ENCODE measurements around the gene CYB561D2. TPM values are rescaled to one million over a fixed set of nuclear protein-coding genes. Genes with fewer than 3 reads are reported as not detected.

Gene CYB561D2
- polyA plus RNA-seq, 2 donors, result 12.8 to 21.8 TPM

DNA sequence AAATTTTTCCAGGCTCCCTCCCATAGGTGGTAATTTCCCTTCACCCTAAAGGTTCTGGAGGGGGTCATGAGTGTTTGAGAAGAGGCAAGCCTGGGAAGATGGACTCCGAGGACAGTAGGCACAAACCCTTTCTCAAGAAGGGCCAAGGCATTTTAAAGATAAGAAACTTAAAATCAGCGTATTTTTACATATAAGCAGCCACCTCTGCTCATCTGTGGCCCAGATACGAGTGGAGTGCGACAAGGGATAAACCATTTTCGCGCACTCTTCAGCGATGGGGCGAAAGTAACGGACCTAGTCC is 10.6 kb upstream of the CYB561D2 start:
- 22 to 23% methylated on average over 9 of the region's 9 CpGs for WGBS, 2 donors
- no peaks in the 10 kb centered on the region for H3K36me3 ChIP-seq (ENCODE audit: control insufficient read depth in 2 of 2, insufficient read depth in 2 of 2, low read length in 1 of 2)
- peak overlapping the region; percentile 40 to 58 for H3K4me3 ChIP-seq (ENCODE audit: low read depth in 1 of 2, low read length in 2 of 2)
- no peaks in the 10 kb centered on the region for H3K9me3 ChIP-seq (ENCODE audit: control insufficient read depth in 2 of 2, insufficient read depth in 1 of 2, low read depth in 1 of 2, low read length in 1 of 2)
- H3K27ac ChIP-seq (ENCODE audit: low read depth in 2 of 2, low read length in 1 of 2), result peak overlapping the region; percentile 78 to 79
- H3K27me3 ChIP-seq (ENCODE audit: control insufficient read depth in 1 of 2, insufficient read depth in 2 of 2, low read length in 2 of 2), result no peaks in the 10 kb centered on the region
- H3K4me1 ChIP-seq (ENCODE audit: control insufficient read depth in 2 of 2, insufficient read depth in 2 of 2, low read length in 1 of 2), result peaks cover 12 to 22% of the 10 kb centered on the region in 2 donors

DNA sequence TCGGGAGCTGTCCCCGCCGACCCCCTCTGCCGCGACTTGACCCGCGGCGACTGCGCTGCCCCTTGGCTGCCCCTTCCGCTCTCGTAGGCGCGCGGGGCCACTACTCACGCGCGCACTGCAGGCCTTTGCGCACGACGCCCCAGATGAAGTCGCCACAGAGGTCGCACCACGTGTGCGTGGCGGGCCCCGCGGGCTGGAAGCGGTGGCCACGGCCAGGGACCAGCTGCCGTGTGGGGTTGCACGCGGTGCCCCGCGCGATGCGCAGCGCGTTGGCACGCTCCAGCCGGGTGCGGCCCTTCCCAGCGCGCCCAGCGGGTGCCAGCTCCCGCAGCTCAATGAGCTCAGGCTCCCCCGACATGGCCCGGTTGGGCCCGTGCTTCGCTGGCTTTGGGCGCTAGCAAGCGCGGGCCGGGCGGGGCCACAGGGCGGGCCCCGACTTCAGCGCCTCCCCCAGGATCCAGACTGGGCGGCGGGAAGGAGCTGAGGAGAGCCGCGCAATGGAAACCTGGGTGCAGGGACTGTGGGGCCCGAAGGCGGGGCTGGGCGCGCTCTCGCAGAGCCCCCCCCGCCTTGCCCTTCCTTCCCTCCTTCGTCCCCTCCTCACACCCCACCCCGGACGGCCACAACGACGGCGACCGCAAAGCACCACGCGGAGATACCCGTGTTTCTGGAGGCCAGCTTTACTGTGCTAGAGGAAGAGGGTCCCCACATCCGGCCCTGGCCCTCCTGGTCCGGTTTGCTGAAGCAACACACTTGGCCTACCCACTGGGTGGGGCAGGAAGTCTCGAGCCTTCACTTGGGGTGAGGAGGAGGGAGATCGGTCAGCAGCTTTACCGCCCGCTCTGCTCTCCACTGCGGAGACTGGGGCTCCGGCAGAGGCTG is 10.0 kb upstream of the CYB561D2 start, which contains the start of gene RASSF1:
Gene RASSF1 (minus strand): TSS at position 389 of the 882 bp plus-strand sequence. CDS start 31 bp downstream, at position 358.
- H3K36me3 ChIP-seq (ENCODE audit: control insufficient read depth in 2 of 2, insufficient read depth in 2 of 2, low read length in 1 of 2), result no peaks in the 10 kb centered on the region
- no peaks in the 10 kb centered on the region for H3K9me3 ChIP-seq (ENCODE audit: control insufficient read depth in 2 of 2, insufficient read depth in 1 of 2, low read depth in 1 of 2, low read length in 1 of 2)
- peaks cover 15 to 26% of the 10 kb centered on the region in 2 donors for H3K4me1 ChIP-seq (ENCODE audit: control insufficient read depth in 2 of 2, insufficient read depth in 2 of 2, low read length in 1 of 2)
- 4 to 7% methylated on average over 64 to 85 of the region's 85 CpGs for WGBS, 2 donors
- H3K4me3 ChIP-seq (ENCODE audit: low read depth in 1 of 2, low read length in 2 of 2), result peak within 1 kb of the TSS; percentile 40 to 58
- no peaks in the 10 kb centered on the region for H3K27me3 ChIP-seq (ENCODE audit: control insufficient read depth in 1 of 2, insufficient read depth in 2 of 2, low read length in 2 of 2)
- H3K27ac ChIP-seq (ENCODE audit: low read depth in 2 of 2, low read length in 1 of 2), result peak within 1 kb of the TSS; percentile 78 to 79

DNA sequence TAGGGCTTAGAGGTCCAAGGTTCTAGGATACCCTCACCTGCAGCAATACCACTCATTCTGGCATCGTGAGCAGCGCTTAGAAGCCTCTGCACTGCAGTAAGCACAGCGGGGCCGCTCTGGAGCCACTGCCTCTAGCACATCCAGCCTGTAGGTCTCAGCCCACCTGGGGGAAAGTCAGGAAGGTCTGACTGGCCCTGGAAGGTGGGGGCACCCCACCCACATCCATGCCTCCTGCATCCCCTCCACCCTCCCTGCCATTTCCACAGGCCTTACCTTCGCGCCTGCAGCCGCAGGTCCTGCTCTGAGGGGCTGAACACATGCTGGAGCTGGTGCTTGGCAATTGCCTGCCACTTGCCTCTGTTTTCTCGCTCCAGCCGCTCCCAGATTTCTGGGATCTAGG is 9.1 kb upstream of the CYB561D2 start:
- Histone ChIP-seq H3K27ac (ENCODE audit: low read depth in 2 of 2, low read length in 1 of 2) (peak overlapping the region in 1 of 2 donors; percentile 78), H3K4me1 (ENCODE audit: control insufficient read depth in 2 of 2, insufficient read depth in 2 of 2, low read length in 1 of 2) (peaks cover 15 to 28% of the 10 kb centered on the region in 2 donors), H3K27me3 (ENCODE audit: control insufficient read depth in 1 of 2, insufficient read depth in 2 of 2, low read length in 2 of 2) (no peaks in the 10 kb centered on the region), H3K4me3 (ENCODE audit: low read depth in 1 of 2, low read length in 2 of 2) (peak overlapping the region in 1 of 2 donors; percentile 1), H3K36me3 (ENCODE audit: control insufficient read depth in 2 of 2, insufficient read depth in 2 of 2, low read length in 1 of 2) (no peaks in the 10 kb centered on the region), H3K9me3 (ENCODE audit: control insufficient read depth in 2 of 2, insufficient read depth in 1 of 2, low read depth in 1 of 2, low read length in 1 of 2) (no peaks in the 10 kb centered on the region)
- 87 to 92% methylated on average over 9 of the region's 9 CpGs for WGBS, 2 donors

DNA sequence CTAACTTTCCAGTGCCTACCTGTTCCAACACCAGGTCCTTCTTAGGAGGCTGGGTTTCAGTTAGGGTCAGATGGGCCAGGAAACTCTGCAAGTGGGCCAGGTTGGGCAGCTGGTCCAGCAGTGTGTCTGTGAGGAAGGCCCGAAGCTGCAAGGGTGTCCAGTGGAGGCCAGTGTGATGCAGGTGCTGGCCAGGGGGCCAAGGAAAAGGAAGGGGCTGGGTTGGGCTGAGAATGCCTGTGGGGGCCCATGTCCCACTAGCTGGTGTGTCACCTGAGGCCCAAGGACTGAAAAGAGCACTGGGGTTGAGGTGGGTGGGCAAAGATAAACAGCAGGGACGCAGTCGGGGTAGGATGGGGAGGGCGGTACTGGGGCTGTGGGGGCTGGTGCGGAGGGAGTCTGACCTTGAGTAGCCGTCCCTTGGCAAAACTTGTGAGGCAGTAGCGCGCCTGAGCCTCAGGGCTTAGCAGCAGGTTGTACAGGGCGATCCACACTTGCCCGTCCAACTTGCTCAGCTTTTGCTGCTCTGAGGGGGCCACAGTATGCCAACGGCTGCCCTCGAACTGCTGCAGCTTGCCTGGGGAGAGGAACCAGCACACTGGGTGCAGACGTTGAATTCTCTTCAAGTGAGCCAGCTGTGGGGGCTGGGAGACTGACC is 8.5 kb upstream of the CYB561D2 start:
- Histone ChIP-seq H3K9me3 (ENCODE audit: control insufficient read depth in 2 of 2, insufficient read depth in 1 of 2, low read depth in 1 of 2, low read length in 1 of 2) (no peaks in the 10 kb centered on the region), H3K27me3 (ENCODE audit: control insufficient read depth in 1 of 2, insufficient read depth in 2 of 2, low read length in 2 of 2) (no peaks in the 10 kb centered on the region), H3K4me1 (ENCODE audit: control insufficient read depth in 2 of 2, insufficient read depth in 2 of 2, low read length in 1 of 2) (peaks cover 15 to 27% of the 10 kb centered on the region in 2 donors), H3K36me3 (ENCODE audit: control insufficient read depth in 2 of 2, insufficient read depth in 2 of 2, low read length in 1 of 2) (no peaks in the 10 kb centered on the region), H3K4me3 (ENCODE audit: low read depth in 1 of 2, low read length in 2 of 2) (no peak overlapping the region), H3K27ac (ENCODE audit: low read depth in 2 of 2, low read length in 1 of 2) (no peak overlapping the region)
- 79 to 86% methylated on average over 13 of the region's 13 CpGs for WGBS, 2 donors

DNA sequence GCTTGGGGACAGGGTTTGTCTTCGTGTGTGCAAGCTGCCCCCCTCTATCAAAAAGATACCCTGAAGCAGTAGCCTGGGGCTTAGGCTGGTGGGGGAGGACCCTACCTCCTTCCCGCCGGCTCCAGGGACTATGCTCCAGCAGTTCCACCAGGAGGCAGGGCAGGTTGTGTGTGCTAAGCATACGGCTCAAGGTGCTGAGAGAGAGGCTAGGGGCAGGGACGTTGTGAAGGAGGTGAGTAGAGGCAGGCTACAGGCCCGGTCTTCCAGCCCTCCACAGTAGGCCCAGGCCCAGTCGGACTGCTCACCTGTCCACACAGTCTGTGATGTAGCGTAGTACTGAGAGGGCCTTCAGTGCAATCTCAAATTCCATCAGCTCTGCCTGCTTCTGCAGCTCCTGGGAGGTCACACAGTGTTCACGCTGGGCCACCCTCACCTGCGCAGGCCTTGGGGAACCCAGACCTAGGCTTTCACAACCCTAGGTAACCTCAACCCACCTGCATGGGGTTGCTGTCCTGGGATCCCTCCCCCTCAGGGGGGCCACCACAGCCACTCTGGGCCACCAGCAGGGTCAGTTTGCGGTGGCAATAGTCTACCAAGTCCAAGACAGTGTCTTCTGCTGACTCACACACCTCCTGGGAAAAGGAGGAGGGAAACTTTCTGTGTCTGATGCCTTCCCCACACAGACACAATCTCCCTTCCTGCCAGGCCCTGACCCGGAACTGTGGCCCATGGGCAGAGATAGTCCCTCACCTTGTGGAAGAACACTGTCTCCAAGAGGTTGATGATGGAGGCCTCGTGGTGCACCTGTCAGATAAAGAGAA is 7.6 kb upstream of the CYB561D2 start:
- Histone ChIP-seq H3K9me3 (ENCODE audit: control insufficient read depth in 2 of 2, insufficient read depth in 1 of 2, low read depth in 1 of 2, low read length in 1 of 2) (no peaks in the 10 kb centered on the region), H3K4me1 (ENCODE audit: control insufficient read depth in 2 of 2, insufficient read depth in 2 of 2, low read length in 1 of 2) (peaks cover 15 to 25% of the 10 kb centered on the region in 2 donors), H3K27me3 (ENCODE audit: control insufficient read depth in 1 of 2, insufficient read depth in 2 of 2, low read length in 2 of 2) (no peaks in the 10 kb centered on the region), H3K27ac (ENCODE audit: low read depth in 2 of 2, low read length in 1 of 2) (no peak overlapping the region), H3K36me3 (ENCODE audit: control insufficient read depth in 2 of 2, insufficient read depth in 2 of 2, low read length in 1 of 2) (peaks cover 0 to 6% of the 10 kb centered on the region in 2 donors), H3K4me3 (ENCODE audit: low read depth in 1 of 2, low read length in 2 of 2) (no peak overlapping the region)
- 86 to 89% methylated on average over 13 of the region's 13 CpGs for WGBS, 2 donors

DNA sequence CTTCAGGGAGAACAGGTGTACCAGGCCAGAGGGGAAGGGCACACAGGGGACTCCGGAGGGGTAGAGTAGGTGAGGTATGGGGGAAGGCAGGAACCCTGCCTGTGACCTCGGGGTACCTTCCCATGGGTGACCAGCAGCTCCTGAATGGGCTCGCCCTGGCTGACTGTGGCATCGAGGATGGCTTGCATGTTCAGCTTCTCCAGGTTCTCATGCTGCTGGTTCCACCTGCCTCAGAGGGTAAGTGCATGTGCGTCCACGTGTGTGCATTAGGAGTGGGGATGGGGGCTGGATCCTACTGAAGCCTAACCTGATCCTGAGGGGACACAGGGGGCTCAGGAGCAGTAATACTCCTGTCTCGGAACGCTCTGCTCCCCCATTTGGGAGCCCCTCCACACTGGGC is 5.7 kb upstream of the CYB561D2 start:
- no peaks in the 10 kb centered on the region for H3K9me3 ChIP-seq (ENCODE audit: control insufficient read depth in 2 of 2, insufficient read depth in 1 of 2, low read depth in 1 of 2, low read length in 1 of 2)
- H3K4me1 ChIP-seq (ENCODE audit: control insufficient read depth in 2 of 2, insufficient read depth in 2 of 2, low read length in 1 of 2), result peaks cover 11 to 34% of the 10 kb centered on the region in 2 donors
- peaks cover 3 to 12% of the 10 kb centered on the region in 2 donors for H3K36me3 ChIP-seq (ENCODE audit: control insufficient read depth in 2 of 2, insufficient read depth in 2 of 2, low read length in 1 of 2)
- no peak overlapping the region for H3K27ac ChIP-seq (ENCODE audit: low read depth in 2 of 2, low read length in 1 of 2)
- WGBS, 2 donors, result 75 to 76% methylated on average over 8 of the region's 8 CpGs
- no peak overlapping the region for H3K4me3 ChIP-seq (ENCODE audit: low read depth in 1 of 2, low read length in 2 of 2)
- no peaks in the 10 kb centered on the region for H3K27me3 ChIP-seq (ENCODE audit: control insufficient read depth in 1 of 2, insufficient read depth in 2 of 2, low read length in 2 of 2)

DNA sequence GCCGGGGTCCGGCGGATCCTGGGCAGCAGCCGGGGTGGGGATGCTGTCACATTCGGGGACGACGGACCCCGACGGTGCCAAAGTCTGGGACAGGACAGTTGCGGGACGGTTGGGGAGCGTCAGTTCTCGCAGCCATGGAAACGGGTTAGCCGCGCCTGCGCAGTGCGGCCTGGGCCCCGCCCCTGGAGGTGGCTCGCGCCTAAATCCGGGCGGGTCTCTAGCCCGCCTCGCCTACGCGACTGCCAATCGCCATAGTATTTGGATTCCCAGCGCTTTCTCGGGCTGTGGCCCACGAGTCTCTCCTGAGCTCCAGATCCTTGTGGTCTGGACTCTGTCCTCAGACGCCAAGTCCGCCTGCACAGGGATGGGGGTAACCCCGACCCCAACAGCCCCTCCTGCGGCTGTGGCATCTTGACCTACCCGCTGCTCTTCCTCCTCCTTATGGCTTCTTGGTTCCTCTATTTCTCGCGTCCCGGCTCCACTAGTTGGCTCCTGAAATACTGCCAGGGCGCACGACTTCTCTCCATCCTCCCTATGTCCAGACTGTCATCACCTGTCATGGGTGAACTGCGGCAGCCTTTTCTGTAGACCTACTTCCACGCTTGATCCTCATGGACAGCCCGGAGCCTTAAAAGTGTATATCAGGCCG is 5.0 kb upstream of the CYB561D2 start, which contains the start of gene ZMYND10:
Gene ZMYND10 (minus strand): TSS at position 147 of the 649 bp plus-strand sequence. CDS start 153 bp downstream, outside the sequence.
- Histone ChIP-seq H3K27ac (ENCODE audit: low read depth in 2 of 2, low read length in 1 of 2) (peak within 1 kb of the TSS in 1 of 2 donors; percentile 6), H3K4me1 (ENCODE audit: control insufficient read depth in 2 of 2, insufficient read depth in 2 of 2, low read length in 1 of 2) (peaks cover 11 to 32% of the 10 kb centered on the region in 2 donors), H3K9me3 (ENCODE audit: control insufficient read depth in 2 of 2, insufficient read depth in 1 of 2, low read depth in 1 of 2, low read length in 1 of 2) (no peaks in the 10 kb centered on the region), H3K27me3 (ENCODE audit: control insufficient read depth in 1 of 2, insufficient read depth in 2 of 2, low read length in 2 of 2) (no peaks in the 10 kb centered on the region), H3K4me3 (ENCODE audit: low read depth in 1 of 2, low read length in 2 of 2) (peak within 1 kb of the TSS; percentile 9 to 13), H3K36me3 (ENCODE audit: control insufficient read depth in 2 of 2, insufficient read depth in 2 of 2, low read length in 1 of 2) (peaks cover 3 to 12% of the 10 kb centered on the region in 2 donors)
- WGBS, 2 donors, result 11 to 12% methylated on average over 42 to 45 of the region's 45 CpGs

DNA sequence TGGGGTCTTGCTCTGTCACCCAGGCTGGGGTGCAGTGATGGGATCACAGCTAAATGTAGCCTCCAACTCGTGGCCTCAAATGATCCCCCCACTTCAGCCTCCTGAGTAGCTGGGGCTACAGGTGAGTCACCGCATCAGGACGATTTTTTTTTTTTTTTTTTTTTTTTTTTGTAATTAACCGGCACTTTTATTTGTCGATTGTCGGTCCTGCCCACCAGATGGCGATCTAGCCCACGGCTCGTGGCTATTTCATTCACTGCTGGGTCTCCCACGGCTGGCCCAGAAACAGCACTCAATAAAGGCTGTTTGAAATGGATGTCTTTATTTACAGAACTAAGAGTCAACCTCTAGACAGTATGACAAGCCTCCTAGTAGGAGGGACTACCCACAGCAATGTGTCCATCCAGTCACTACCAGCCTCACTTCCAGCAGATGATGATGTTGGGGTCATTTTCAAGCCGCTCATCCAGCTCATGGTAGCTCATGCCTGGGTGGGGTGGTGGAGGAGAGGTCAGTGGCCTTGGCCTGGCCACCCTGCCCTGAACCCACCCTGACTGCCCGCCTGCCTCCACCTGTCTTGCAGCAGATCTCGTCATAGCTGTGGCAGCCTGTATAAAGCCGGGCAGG is 3.4 kb upstream of the CYB561D2 start:
- Histone ChIP-seq H3K4me1 (ENCODE audit: control insufficient read depth in 2 of 2, insufficient read depth in 2 of 2, low read length in 1 of 2) (peaks cover 4 to 33% of the 10 kb centered on the region in 2 donors), H3K27me3 (ENCODE audit: control insufficient read depth in 1 of 2, insufficient read depth in 2 of 2, low read length in 2 of 2) (no peaks in the 10 kb centered on the region), H3K4me3 (ENCODE audit: low read depth in 1 of 2, low read length in 2 of 2) (no peak overlapping the region), H3K27ac (ENCODE audit: low read depth in 2 of 2, low read length in 1 of 2) (peak overlapping the region in 1 of 2 donors; percentile 1), H3K36me3 (ENCODE audit: control insufficient read depth in 2 of 2, insufficient read depth in 2 of 2, low read length in 1 of 2) (peaks cover 3 to 12% of the 10 kb centered on the region in 2 donors), H3K9me3 (ENCODE audit: control insufficient read depth in 2 of 2, insufficient read depth in 1 of 2, low read depth in 1 of 2, low read length in 1 of 2) (no peaks in the 10 kb centered on the region)
- 27% methylated on average over 14 of the region's 14 CpGs for WGBS, 2 donors

Measured in esophagus (tissue), 2 donors.